ENCODE measurements around the gene LIN7A.

DNA sequence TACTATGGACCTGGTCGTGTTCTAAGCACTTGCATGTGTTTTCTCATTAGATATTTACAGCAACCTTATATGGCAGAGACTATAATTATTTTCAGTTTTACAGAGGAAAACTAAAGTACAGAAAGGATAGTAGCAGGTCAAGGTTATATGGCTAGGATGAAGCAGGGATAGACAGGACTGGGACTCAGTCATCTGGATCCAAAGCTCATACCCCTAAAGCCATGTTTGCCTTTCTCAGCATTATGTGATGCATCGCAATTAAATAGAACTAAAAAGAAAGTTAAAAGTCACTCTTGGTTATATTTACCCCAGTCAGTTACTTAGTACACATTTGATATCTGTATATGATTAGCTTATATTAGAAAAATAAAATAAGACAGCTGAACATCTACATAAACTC, 13.3 kb downstream of the LIN7A start:
- TF ChIP-seq, protein P1, sequence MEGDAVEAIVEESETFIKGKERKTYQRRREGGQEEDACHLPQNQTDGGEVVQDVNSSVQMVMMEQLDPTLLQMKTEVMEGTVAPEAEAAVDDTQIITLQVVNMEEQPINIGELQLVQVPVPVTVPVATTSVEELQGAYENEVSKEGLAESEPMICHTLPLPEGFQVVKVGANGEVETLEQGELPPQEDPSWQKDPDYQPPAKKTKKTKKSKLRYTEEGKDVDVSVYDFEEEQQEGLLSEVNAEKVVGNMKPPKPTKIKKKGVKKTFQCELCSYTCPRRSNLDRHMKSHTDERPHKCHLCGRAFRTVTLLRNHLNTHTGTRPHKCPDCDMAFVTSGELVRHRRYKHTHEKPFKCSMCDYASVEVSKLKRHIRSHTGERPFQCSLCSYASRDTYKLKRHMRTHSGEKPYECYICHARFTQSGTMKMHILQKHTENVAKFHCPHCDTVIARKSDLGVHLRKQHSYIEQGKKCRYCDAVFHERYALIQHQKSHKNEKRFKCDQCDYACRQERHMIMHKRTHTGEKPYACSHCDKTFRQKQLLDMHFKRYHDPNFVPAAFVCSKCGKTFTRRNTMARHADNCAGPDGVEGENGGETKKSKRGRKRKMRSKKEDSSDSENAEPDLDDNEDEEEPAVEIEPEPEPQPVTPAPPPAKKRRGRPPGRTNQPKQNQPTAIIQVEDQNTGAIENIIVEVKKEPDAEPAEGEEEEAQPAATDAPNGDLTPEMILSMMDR (conservative IDR thresholded peaks at IDR 0.05; ENCODE audit: low read depth, low read length): no peak
- no peak for TF ChIP-seq EZH2 (IDR thresholded peaks at IDR 0.05; ENCODE audit: borderline replicate concordance, low read depth, low read length, poor library complexity, severe bottlenecking)
